A673 (cell line): ENCODE results near the gene NPTX2. TPM values are rescaled to one million over a fixed set of nuclear protein-coding genes. Genes with fewer than 3 reads are reported as not detected.
"Not testable (repeated sequence)": the region's sequence is repeated elsewhere in the genome, so short reads cannot be mapped to it uniquely, and the experiment has no call there.

Experiments
- BruUV-seq: library from RNA; stranded (reverse); fragments of 400-500 nt; replicated peaks from 2 replicates; lab custom pipeline; 2021; lab: Mats Ljungman, UMichigan
- CTCF ChIA-PET: fragments of 300-600 bp; sonication (Branson Sonifier 250); formaldehyde crosslinking; loops from one replicate; lab custom pipeline; 2022; ENCODE audit warnings: antibody characterized with exemption; lab: Charles Lee
- POLR2A ChIA-PET: fragments of 300-600 bp; sonication (Branson Sonifier 250); formaldehyde crosslinking; loops from one replicate; lab custom pipeline; 2022; ENCODE audit warnings: antibody characterized with exemption; ENCODE audit not compliant: low non-redundant PET; lab: Charles Lee
- DNase-seq: peaks from one replicate; pipeline ENCODE4 v3.0.0-alpha.2; 2015; ENCODE audit warnings: low spot score
- H3K27ac ChIP-seq: fragments of 200-600 bp; sonication (generic); 2 replicates; pipeline ENCODE4 v1.5.1; 2016; ENCODE audit warnings: mixed run types, low read depth, mild to moderate bottlenecking, mixed read lengths, antibody characterized with exemption, low read length; ENCODE audit not compliant: poor library complexity, severe bottlenecking
- H3K27me3 ChIP-seq: fragments of 200-600 bp; sonication (generic); replicated peaks from 2 replicates; pipeline ENCODE4 v1.6.1; 2017; ENCODE audit warnings: mixed run types, low read depth, mild to moderate bottlenecking, mixed read lengths, antibody characterized with exemption, low read length; ENCODE audit not compliant: insufficient read depth, poor library complexity
- H3K36me3 ChIP-seq: fragments of 200-600 bp; sonication (generic); 2 replicates; pipeline ENCODE4 v1.6.1; 2016; ENCODE audit warnings: mixed run types, mild to moderate bottlenecking, mixed read lengths, antibody characterized with exemption, low read length; ENCODE audit not compliant: insufficient read depth, poor library complexity, severe bottlenecking
- H3K4me1 ChIP-seq: fragments of 200-600 bp; sonication (generic); 2 replicates; pipeline ENCODE4 v1.6.1; 2017; ENCODE audit warnings: mixed run types, mild to moderate bottlenecking, mixed read lengths, antibody characterized with exemption, low read length; ENCODE audit not compliant: insufficient read depth, poor library complexity, severe bottlenecking
- H3K4me3 ChIP-seq: fragments of 200-600 bp; sonication (generic); 2 replicates; pipeline ENCODE4 v1.5.1; 2016; ENCODE audit warnings: low read depth, mixed run types, mild to moderate bottlenecking, mixed read lengths, low read length; ENCODE audit not compliant: poor library complexity, severe bottlenecking
- H3K9me3 ChIP-seq: fragments of 200-600 bp; sonication (generic); 2 replicates; pipeline ENCODE4 v1.6.1; 2016; ENCODE audit warnings: mixed run types, low read depth, mild to moderate bottlenecking, mixed read lengths, antibody characterized with exemption, low read length; ENCODE audit not compliant: poor library complexity, severe bottlenecking
- CTCF ChIP-seq: fragments of 300-800, 200-600 bp; sonication (generic); conservative IDR thresholded peaks from 2 replicates; pipeline ENCODE4 v1.5.1; 2017; ENCODE audit warnings: low read depth, mild to moderate bottlenecking, antibody characterized with exemption, low read length, moderate library complexity, mixed read lengths
- EZH2 ChIP-seq: fragments of 200-600 bp; sonication (generic); IDR thresholded peaks from 2 replicates; pipeline ENCODE4 v1.6.1; 2017; ENCODE audit warnings: borderline replicate concordance, low read depth, mild to moderate bottlenecking, mixed read lengths, antibody characterized with exemption, low read length; ENCODE audit not compliant: poor library complexity, severe bottlenecking
- intact Hi-C: fragments of 100-400 bp; cut with micrococcal nuclease; formaldehyde crosslinking; loops from one replicate; pipeline ENCODE4 v1.10.0; 2022; ENCODE audit not compliant: unreplicated experiment
- total RNA-seq: library from RNA; stranded (reverse); gene quantifications from 2 replicates; pipeline ENCODE4 v1.2.3, GENCODE V29; 2021

The NPTX2 gene
- total RNA-seq, 1 experiment from 2014 or later: 2.2 TPM

- no TSS peak for BruUV-seq
- DNase-seq: no peak
- intact Hi-C loops: no loop called here
- ChIA-PET CTCF (no interaction called here), POLR2A (no interaction called here)
- H3K4me1 ChIP-seq: no peaks in the 10 kb centered on the region
- no peaks in the 10 kb centered on the region for H3K36me3 ChIP-seq
- H3K4me3 ChIP-seq: no peak overlapping the region
- no peaks in the 10 kb centered on the region for H3K9me3 ChIP-seq
- no peak overlapping the region for H3K27ac ChIP-seq
- no peaks in the 10 kb centered on the region for H3K27me3 ChIP-seq
- TF ChIP-seq EZH2: no peak
- no peak for TF ChIP-seq CTCF
Measured at GRCh38 chr7:98569691-98570337, 47.3 kb upstream of the NPTX2 start.

GRCh38 chr7:98571006-98571405 lies 46.1 kb upstream of the NPTX2 start:
- no peak for DNase-seq
- TF ChIP-seq CTCF (no peak), EZH2 (no peak)
- intact Hi-C loops: no loop called here
- no peak overlapping the region for H3K27ac ChIP-seq
- BruUV-seq: no TSS peak
- no peaks in the 10 kb centered on the region for H3K36me3 ChIP-seq
- POLR2A ChIA-PET: no interaction called here
- H3K4me3 ChIP-seq: no peak overlapping the region
- no peaks in the 10 kb centered on the region for H3K27me3 ChIP-seq
- peaks cover 3% of the 10 kb centered on the region for H3K9me3 ChIP-seq
- no peaks in the 10 kb centered on the region for H3K4me1 ChIP-seq
- CTCF ChIA-PET: no interaction called here

- Histone ChIP-seq H3K36me3 (no peaks in the 10 kb centered on the region), H3K9me3 (peaks cover 4% of the 10 kb centered on the region), H3K27ac (no peak overlapping the region), H3K4me1 (no peaks in the 10 kb centered on the region), H3K4me3 (no peak overlapping the region), H3K27me3 (no peaks in the 10 kb centered on the region)
- ChIA-PET POLR2A (no interaction called here), CTCF (no interaction called here)
- TF ChIP-seq CTCF: no peak
- TF ChIP-seq EZH2: no peak
- BruUV-seq: no TSS peak
- no peak for DNase-seq
- intact Hi-C loops: no loop called here
Measured at GRCh38 chr7:98571986-98572385, 45.1 kb upstream of the NPTX2 start.

GRCh38 chr7:98572716-98573115 lies 44.4 kb upstream of the NPTX2 start:
- H3K27me3 ChIP-seq, H3K27ac ChIP-seq, intact Hi-C loops, H3K9me3 ChIP-seq, BruUV-seq, H3K4me1 ChIP-seq, CTCF ChIA-PET, H3K4me3 ChIP-seq, POLR2A ChIA-PET, DNase-seq, H3K36me3 ChIP-seq: not testable (repeated sequence)
